Caco-2 (cell line): Measurements from ENCODE around the gene ALDH7A1. TPM values are rescaled to one million over a fixed set of nuclear protein-coding genes. Genes with fewer than 3 reads are reported as not detected.
A peak's percentile ranks its signal among the peaks of the same experiment; 100 is the strongest.
"Not testable (repeated sequence)": the region's sequence is repeated elsewhere in the genome, so short reads cannot be mapped to it uniquely, and the experiment has no call there.

Experiments used
- BruUV-seq: library from RNA; stranded (reverse); fragments of 400-500 nt; replicated peaks from 2 replicates; lab custom pipeline; 2021; lab: Mats Ljungman, UMichigan
- CTCF ChIA-PET: fragments of 300-600 bp; sonication (Branson Sonifier 250); formaldehyde crosslinking; loops from one replicate; lab custom pipeline; 2022; ENCODE audit warnings: antibody characterized with exemption; lab: Charles Lee
- POLR2A ChIA-PET: fragments of 300-600 bp; sonication (Branson Sonifier 250); formaldehyde crosslinking; loops from one replicate; lab custom pipeline; 2022; ENCODE audit warnings: antibody characterized with exemption; lab: Charles Lee
- DNase-seq, 2 experiments: peaks; one replicate each; pipeline versions ENCODE4 v3.0.0 to v3.0.0-alpha.2; 2020 to 2022
- H3K27me3 ChIP-seq: replicated peaks from 2 replicates; pipeline ENCODE4 v1.6.0; 2011; ENCODE audit warnings: low read length; ENCODE audit not compliant: control insufficient read depth, insufficient read depth
- H3K36me3 ChIP-seq: 2 replicates; pipeline ENCODE4 v1.5.1; 2011; ENCODE audit warnings: low read length; ENCODE audit not compliant: control insufficient read depth, insufficient read depth
- H3K4me1 ChIP-seq: fragments of 250-450 bp; sonication (Bioruptor Pico); 2 replicates; pipeline ENCODE4 v1.5.1; 2020; ENCODE audit warnings: mild to moderate bottlenecking
- H3K4me3 ChIP-seq: 2 replicates; pipeline ENCODE4 v1.5.1; 2011; ENCODE audit warnings: low read depth, mild to moderate bottlenecking, control low read depth, low read length
- H3K9me3 ChIP-seq: fragments of 250-450 bp; sonication (Bioruptor Pico); 2 replicates; pipeline ENCODE4 v1.5.1; 2020; ENCODE audit warnings: mild to moderate bottlenecking, moderate library complexity
- H3K27ac Mint-ChIP-seq: one replicate; pipeline ENCODE4 v1.8.0; 2022; ENCODE audit warnings: mixed read lengths; ENCODE audit not compliant: unreplicated experiment
- H3K27me3 Mint-ChIP-seq: one replicate; pipeline ENCODE4 v1.8.0; 2022; ENCODE audit warnings: mixed read lengths; ENCODE audit not compliant: insufficient read depth, unreplicated experiment
- H3K36me3 Mint-ChIP-seq: one replicate; pipeline ENCODE4 v1.8.0; 2022; ENCODE audit warnings: mild to moderate bottlenecking, mixed read lengths; ENCODE audit not compliant: insufficient read depth, unreplicated experiment
- H3K4me1 Mint-ChIP-seq: one replicate; pipeline ENCODE4 v1.8.0; 2022; ENCODE audit warnings: low read depth, mixed read lengths; ENCODE audit not compliant: unreplicated experiment
- H3K4me3 Mint-ChIP-seq: one replicate; pipeline ENCODE4 v1.8.0; 2022; ENCODE audit warnings: mild to moderate bottlenecking, moderate library complexity, mixed read lengths; ENCODE audit not compliant: unreplicated experiment
- H3K9me3 Mint-ChIP-seq: one replicate; pipeline ENCODE4 v1.8.0; 2022; ENCODE audit warnings: mixed read lengths; ENCODE audit not compliant: unreplicated experiment
- intact Hi-C: fragments of 100-400 bp; cut with micrococcal nuclease; formaldehyde crosslinking; loops from one replicate; pipeline ENCODE4 v1.10.0; 2022; ENCODE audit not compliant: unreplicated experiment
- total RNA-seq: library from RNA; stranded (reverse); gene quantifications from 2 replicates; pipeline ENCODE4 v1.2.3, GENCODE V29; 2022
- TF ChIP-seq, protein P1 (sequence below), 2 experiments: fragments of 200-600 bp in 1 of 2; IDR thresholded peaks; 1 replicate in 1 of 2; 2 replicates in 1 of 2; pipeline versions ENCODE4 v1.5.1 to v1.8.0; 2011 to 2022; ENCODE audit warnings: antibody characterized with exemption in 1 of 2, control low read depth in 1 of 2, inconsistent platforms in 1 of 2, low read depth in 1 of 2, low read length in 1 of 2, mild to moderate bottlenecking in 1 of 2, moderate library complexity in 1 of 2; ENCODE audit not compliant: insufficient read depth in 1 of 2, severe bottlenecking in 1 of 2, unreplicated experiment in 1 of 2

The ALDH7A1 gene
- total RNA-seq, 1 experiment from 2014 or later, result 204 TPM

DNA sequence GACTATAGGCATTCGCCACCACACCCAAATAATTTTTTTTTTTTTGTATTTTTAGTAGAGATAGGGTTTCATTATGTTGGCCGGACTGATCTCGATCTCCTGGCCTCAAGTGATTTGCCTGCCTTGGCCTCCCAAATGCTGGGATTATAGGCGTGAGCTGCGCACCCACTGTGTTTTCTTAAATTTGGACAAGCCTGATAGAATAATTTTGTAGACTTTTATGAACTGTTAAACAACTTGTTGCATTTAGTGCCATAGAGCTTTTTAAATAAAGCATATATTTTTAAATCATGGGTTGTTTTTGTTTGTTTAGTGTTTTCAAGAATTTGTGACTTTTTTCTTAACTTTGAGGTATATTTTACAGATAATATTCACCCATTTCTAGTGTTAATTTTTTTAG lies 10.5 kb upstream of the ALDH7A1 start:
- intact Hi-C loops, result no loop called here
- Mint-ChIP-seq H3K4me3 (no peak overlapping the region), H3K27ac (no peak overlapping the region), H3K27me3 (no peaks in the 10 kb centered on the region), H3K4me1 (peaks cover 11% of the 10 kb centered on the region), H3K9me3 (no peaks in the 10 kb centered on the region), H3K36me3 (peaks cover 79% of the 10 kb centered on the region)
- H3K27me3 ChIP-seq, result no peaks in the 10 kb centered on the region
- ChIA-PET CTCF (no interaction called here), POLR2A (no interaction called here)
- TF ChIP-seq, protein P1, sequence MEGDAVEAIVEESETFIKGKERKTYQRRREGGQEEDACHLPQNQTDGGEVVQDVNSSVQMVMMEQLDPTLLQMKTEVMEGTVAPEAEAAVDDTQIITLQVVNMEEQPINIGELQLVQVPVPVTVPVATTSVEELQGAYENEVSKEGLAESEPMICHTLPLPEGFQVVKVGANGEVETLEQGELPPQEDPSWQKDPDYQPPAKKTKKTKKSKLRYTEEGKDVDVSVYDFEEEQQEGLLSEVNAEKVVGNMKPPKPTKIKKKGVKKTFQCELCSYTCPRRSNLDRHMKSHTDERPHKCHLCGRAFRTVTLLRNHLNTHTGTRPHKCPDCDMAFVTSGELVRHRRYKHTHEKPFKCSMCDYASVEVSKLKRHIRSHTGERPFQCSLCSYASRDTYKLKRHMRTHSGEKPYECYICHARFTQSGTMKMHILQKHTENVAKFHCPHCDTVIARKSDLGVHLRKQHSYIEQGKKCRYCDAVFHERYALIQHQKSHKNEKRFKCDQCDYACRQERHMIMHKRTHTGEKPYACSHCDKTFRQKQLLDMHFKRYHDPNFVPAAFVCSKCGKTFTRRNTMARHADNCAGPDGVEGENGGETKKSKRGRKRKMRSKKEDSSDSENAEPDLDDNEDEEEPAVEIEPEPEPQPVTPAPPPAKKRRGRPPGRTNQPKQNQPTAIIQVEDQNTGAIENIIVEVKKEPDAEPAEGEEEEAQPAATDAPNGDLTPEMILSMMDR (IDR thresholded peaks at IDR 0.05; ENCODE audit: insufficient read depth in 1 of 2, low read depth in 1 of 2, low read length in 1 of 2, severe bottlenecking in 1 of 2, unreplicated experiment in 1 of 2), result no peak
- H3K4me3 ChIP-seq, result no peak overlapping the region
- BruUV-seq, result no TSS peak
- H3K9me3 ChIP-seq, result no peaks in the 10 kb centered on the region
- H3K36me3 ChIP-seq, result peaks cover 1% of the 10 kb centered on the region; the same call in 1 of the 2 replicates
- DNase-seq, result no peak
- no peaks in the 10 kb centered on the region for H3K4me1 ChIP-seq

DNA sequence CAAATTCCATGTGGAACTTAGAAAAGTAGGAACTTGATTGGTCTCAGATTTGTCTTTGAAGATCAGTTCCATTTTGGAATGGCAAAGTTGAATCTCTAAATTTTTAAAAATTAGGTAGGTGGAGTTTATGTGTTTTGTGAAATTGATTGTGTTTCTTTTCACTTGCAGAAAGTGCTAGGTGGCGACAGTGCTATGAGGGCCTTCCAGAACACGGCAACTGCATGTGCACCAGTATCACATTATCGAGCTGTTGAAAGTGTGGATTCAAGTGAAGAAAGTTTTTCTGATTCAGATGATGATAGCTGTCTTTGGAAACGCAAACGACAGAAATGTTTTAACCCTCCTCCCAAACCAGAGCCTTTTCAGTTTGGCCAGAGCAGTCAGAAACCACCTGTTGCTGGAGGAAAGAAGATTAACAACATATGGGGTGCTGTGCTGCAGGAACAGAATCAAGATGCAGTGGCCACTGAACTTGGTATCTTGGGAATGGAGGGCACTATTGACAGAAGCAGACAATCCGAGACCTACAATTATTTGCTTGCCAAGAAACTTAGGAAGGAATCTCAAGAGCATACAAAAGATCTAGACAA lies 8.5 kb upstream of the ALDH7A1 start:
- Histone ChIP-seq H3K4me1 (peaks cover 9% of the 10 kb centered on the region; the same call in 1 of the 2 replicates), H3K36me3 (no peaks in the 10 kb centered on the region; the same call in 1 of the 2 replicates), H3K4me3 (no peak overlapping the region), H3K27me3 (no peaks in the 10 kb centered on the region), H3K9me3 (no peaks in the 10 kb centered on the region)
- DNase-seq, result no peak
- Mint-ChIP-seq H3K9me3 (no peaks in the 10 kb centered on the region), H3K4me3 (no peak overlapping the region), H3K36me3 (peaks cover 71% of the 10 kb centered on the region), H3K4me1 (peaks cover 18% of the 10 kb centered on the region), H3K27me3 (no peaks in the 10 kb centered on the region), H3K27ac (no peak overlapping the region)
- intact Hi-C loops, result no loop called here
- TSS peak; percentile 3 for BruUV-seq
- TF ChIP-seq, protein P1 (IDR thresholded peaks at IDR 0.05; ENCODE audit: insufficient read depth in 1 of 2, low read depth in 1 of 2, low read length in 1 of 2, severe bottlenecking in 1 of 2, unreplicated experiment in 1 of 2), result no peak
- CTCF ChIA-PET, result no interaction called here
- POLR2A ChIA-PET, result interaction anchor here (0.7 kb wide), 1 partner anchor 753 kb away, joined by 3 read pairs; no protein-coding TSS in a partner anchor

DNA sequence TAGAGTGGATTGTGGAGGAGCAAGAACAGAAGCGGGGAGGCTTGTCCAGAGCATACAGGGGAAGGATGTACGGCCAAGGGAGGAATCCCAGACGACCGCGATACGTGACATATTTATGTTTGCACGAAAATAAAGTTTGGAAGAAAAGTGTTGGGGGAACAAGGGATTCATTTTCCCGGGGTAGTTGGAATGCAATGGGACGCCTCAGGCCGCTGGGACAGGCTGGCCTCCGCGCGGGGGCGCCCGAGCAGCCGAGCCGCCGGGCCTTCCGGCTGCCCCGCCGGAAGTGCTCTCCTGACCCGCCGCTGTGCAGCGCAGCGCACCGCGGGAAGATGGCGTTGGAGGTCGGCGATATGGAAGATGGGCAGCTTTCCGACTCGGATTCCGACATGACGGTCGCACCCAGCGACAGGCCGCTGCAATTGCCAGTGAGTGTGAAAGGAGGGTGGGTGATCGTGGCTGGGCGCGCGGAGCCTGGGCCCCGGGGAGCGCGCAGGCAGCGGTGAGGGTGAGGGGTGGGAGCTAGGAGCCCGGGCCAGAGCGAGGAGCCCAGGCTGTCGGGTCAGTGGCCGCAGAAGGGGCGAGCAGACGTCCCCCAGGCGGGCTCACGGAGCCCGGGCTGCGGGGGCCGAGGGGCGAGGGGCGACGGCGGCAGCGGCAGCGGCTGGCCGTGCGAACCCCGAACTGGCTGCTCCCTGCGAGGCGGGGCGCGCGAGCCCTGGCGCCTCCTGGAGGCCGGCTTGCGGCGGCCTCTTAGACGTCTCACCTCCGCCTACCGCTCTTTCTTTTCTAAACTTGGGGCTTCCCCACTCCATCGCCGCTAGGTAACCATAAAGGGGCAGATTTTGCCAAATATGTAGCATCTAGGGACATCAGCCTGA lies 5.9 kb upstream of the ALDH7A1 start, which contains the start of gene PHAX:
TSS of gene PHAX (plus strand) at position 317 of the 881 bp plus-strand sequence. CDS start at position 333, 16 bp downstream.
- BruUV-seq, result no TSS peak
- no peaks in the 10 kb centered on the region; the same call in 1 of the 2 replicates for H3K36me3 ChIP-seq
- Mint-ChIP-seq H3K36me3 (peaks cover 49% of the 10 kb centered on the region), H3K27me3 (no peaks in the 10 kb centered on the region), H3K4me3 (peak within 1 kb of the TSS; percentile 72), H3K4me1 (peaks cover 18% of the 10 kb centered on the region), H3K27ac (peak within 1 kb of the TSS; percentile 64), H3K9me3 (no peaks in the 10 kb centered on the region)
- TF ChIP-seq, protein P1 (IDR thresholded peaks at IDR 0.05; ENCODE audit: insufficient read depth in 1 of 2, low read depth in 1 of 2, low read length in 1 of 2, severe bottlenecking in 1 of 2, unreplicated experiment in 1 of 2), result peak; percentile 45 to 73
- peak; percentile 77 to 89 for DNase-seq
- ChIA-PET POLR2A (interaction anchor here (0.6 to 1.5 kb wide), 2 partner anchors 134 to 177 kb away, joined by 4 to 6 read pairs; no protein-coding TSS in a partner anchor), CTCF (interaction anchor here (0.6 to 1.7 kb wide), 4 partner anchors 53 to 230 kb away, joined by 3 to 6 read pairs (median 3); partner anchors contain the start of gene LMNB1)
- no peaks in the 10 kb centered on the region for H3K27me3 ChIP-seq
- no peaks in the 10 kb centered on the region for H3K9me3 ChIP-seq
- H3K4me3 ChIP-seq, result peak within 1 kb of the TSS; percentile 100
- intact Hi-C loops, result loop anchor here (1.0 kb wide), 3 partner anchors 48 to 262 kb away; partner anchors contain the start of gene LMNB1
- peaks cover 9% of the 10 kb centered on the region; the same call in 1 of the 2 replicates for H3K4me1 ChIP-seq

DNA sequence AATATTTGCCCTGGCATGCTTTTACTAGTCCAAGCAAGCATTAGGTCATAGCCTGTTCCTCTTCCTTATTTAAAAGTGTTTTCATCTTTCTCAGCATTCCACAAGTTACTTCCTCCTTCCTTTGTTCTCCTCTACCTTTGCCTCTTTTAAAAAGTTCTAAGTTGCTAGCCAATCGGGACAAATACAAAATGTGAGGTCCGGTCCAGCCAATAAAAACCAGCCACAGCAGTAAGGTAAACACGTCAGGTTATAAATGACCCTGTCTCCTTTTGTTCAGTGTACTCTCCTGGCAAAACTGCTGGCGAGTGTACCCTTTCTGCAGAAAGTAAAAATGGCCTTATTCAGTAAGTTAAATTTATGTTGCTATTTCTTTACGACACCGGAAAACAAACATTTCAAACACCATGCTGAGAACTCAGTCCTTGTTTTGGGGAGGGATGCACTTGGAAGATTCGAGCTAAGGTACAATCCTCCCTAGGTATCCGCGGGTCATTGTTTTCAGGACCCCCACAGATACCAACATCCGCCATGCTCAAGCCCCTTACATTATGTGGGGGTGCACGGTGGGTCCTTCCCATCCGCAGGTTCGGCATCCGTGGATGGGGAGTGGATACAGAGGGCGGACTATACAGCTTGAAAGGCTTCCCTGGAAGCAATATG lies 5.1 kb upstream of the ALDH7A1 start:
- H3K9me3 Mint-ChIP-seq, H3K9me3 ChIP-seq, H3K4me1 ChIP-seq, H3K27me3 Mint-ChIP-seq, H3K27me3 ChIP-seq, H3K36me3 ChIP-seq: not testable (repeated sequence)
- Mint-ChIP-seq H3K36me3 (peaks cover 46% of the 10 kb centered on the region), H3K4me1 (peaks cover 23% of the 10 kb centered on the region), H3K4me3 (peak overlapping the region; percentile 72), H3K27ac (peak overlapping the region; percentile 64)
- TSS peak; percentile 83 for BruUV-seq
- peak overlapping the region; percentile 100 for H3K4me3 ChIP-seq
- DNase-seq, result peak; percentile 64 to 73
- POLR2A ChIA-PET, result interaction anchor here (0.7 kb wide), 1 partner anchor 19 kb away, joined by 3 read pairs; no protein-coding TSS in a partner anchor
- intact Hi-C loops, result loop anchor here (1.0 kb wide), 2 partner anchors 49 to 177 kb away; partner anchors contain the start of gene LMNB1
- CTCF ChIA-PET, result interaction anchor here (0.6 to 1.7 kb wide), 4 partner anchors 54 to 230 kb away, joined by 3 to 6 read pairs (median 3); partner anchors contain the start of gene LMNB1
